Hindlimb muscle (tissue), 1 donor: ENCODE measurements around the gene KAT5. TPM values are rescaled to one million over a fixed set of nuclear protein-coding genes. Genes with fewer than 3 reads are reported as not detected.
"Not testable (repeated sequence)": the region's sequence is repeated elsewhere in the genome, so short reads cannot be mapped to it uniquely, and the experiment has no call there.

Experiments
- DNase-seq: peaks from one replicate; pipeline ENCODE4 v3.0.0-alpha.2; 2013
- polyA plus RNA-seq: library from polyadenylated mRNA; unstranded; fragments of 120-200 nt; gene quantifications from one replicate; pipeline ENCODE4 v1.2.1, GENCODE V29; 2013; ENCODE audit not compliant: insufficient read length

The KAT5 gene
- polyA plus RNA-seq, 1 donor, result 39.2 TPM

GRCh38 chr11:65710421-65710820 lies 1.6 kb upstream of the KAT5 start:
- no peak for DNase-seq

GRCh38 chr11:65712633-65713076 lies 603 bp downstream of the KAT5 start:
- DNase-seq, result no peak

GRCh38 chr11:65713212-65713969 lies 1.3 kb downstream of the KAT5 start:
- no peak for DNase-seq

GRCh38 chr11:65714433-65714832 lies 2.4 kb downstream of the KAT5 start:
- DNase-seq, result no peak

GRCh38 chr11:65716302-65716701 lies 4.2 kb downstream of the KAT5 start:
- no peak for DNase-seq

GRCh38 chr11:65716774-65717405 lies 4.8 kb downstream of the KAT5 start:
- DNase-seq, result no peak

GRCh38 chr11:65717906-65718305 lies 5.9 kb downstream of the KAT5 start:
- no peak for DNase-seq

GRCh38 chr11:65718531-65718930 lies 6.5 kb downstream of the KAT5 start:
- DNase-seq, result no peak

- DNase-seq, result no peak
Observed at GRCh38 chr11:65718964-65719492, 7.0 kb downstream of the KAT5 start.

- no peak for DNase-seq
Observed at GRCh38 chr11:65719871-65720210, 7.8 kb downstream of the KAT5 start.

- peak; percentile 94 for DNase-seq
Observed at GRCh38 chr11:65720211-65720934, 8.3 kb downstream of the KAT5 start, which contains the start of gene RNASEH2C. Gene RNASEH2C (minus strand): TSS chr11:65720798. CDS start chr11:65720758, 40 bp downstream.

- no peak for DNase-seq
Observed at GRCh38 chr11:65722261-65722660, 10.2 kb downstream of the KAT5 start.

- DNase-seq, result no peak
Observed at GRCh38 chr11:65726660-65727059, 14.6 kb downstream of the KAT5 start.

GRCh38 chr11:65727865-65728264 lies 15.8 kb downstream of the KAT5 start:
- DNase-seq, result no peak

- DNase-seq, result no peak
Observed at GRCh38 chr11:65730461-65730860, 18.4 kb downstream of the KAT5 start.

- not testable (repeated sequence) for DNase-seq
Observed at GRCh38 chr11:65735111-65735510, 23.1 kb downstream of the KAT5 start.

GRCh38 chr11:65736810-65737209 lies 24.8 kb downstream of the KAT5 start:
- DNase-seq, result no peak

GRCh38 chr11:65739022-65739421 lies 27.0 kb downstream of the KAT5 start:
- no peak for DNase-seq

GRCh38 chr11:65741185-65741584 lies 29.1 kb downstream of the KAT5 start:
- no peak for DNase-seq

GRCh38 chr11:65742353-65742752 lies 30.3 kb downstream of the KAT5 start:
- DNase-seq, result no peak

- no peak for DNase-seq
Observed at GRCh38 chr11:65743681-65744025, 31.6 kb downstream of the KAT5 start.

GRCh38 chr11:65744026-65744698 lies 32.1 kb downstream of the KAT5 start:
- no peak for DNase-seq

- DNase-seq, result no peak
Observed at GRCh38 chr11:65744699-65745042, 32.6 kb downstream of the KAT5 start.
